ENCODE measurements around the gene CHAD.
A peak's percentile ranks its signal among the peaks of the same experiment; 100 is the strongest.

CHAD gene

DNA sequence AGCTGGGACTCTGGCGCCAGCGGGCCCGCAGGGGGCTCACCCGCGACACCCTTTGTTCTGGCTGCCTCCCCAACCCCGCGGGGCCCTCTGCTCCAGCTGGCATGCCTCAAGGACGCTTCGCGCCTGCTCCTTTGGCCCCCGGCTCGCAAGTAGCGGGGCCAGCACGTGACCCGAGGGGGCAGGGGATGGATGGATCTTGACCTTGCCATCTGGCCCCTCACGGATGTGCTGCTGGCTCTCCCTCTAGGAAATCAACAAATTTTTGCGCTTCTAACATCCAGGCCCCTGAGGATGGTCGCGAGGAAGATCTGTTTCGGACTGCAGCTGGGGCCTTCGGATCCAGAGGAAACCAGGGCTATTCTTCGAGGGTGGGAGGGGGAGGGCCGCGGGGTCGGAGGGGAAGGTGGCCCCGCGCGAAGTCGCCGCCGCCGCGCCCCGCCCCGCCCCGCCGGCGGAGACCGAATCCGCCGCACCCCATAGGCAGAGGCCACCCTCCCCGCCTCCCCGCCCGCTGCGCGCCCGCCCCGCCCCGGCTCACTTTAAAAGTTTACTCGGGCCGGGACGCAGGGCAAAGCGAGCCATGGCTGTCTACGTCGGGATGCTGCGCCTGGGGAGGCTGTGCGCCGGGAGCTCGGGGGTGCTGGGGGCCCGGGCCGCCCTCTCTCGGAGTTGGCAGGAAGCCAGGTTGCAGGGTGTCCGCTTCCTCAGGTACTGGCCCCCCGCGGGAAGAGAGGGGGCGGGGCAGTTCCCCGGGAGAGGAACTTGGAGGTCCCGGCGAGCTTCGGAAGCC lies 42.8 kb downstream of the CHAD start, which contains the start of gene ACSF2:
ACSF2 (plus strand) TSS at position 537 of the 790 bp plus-strand sequence; CDS start at position 581, 44 bp downstream.
- ATAC-seq, result peak; percentile 88
- TF ChIP-seq ZNF8 (CRISPR knock-in tag; IDR thresholded peaks at IDR 0.05) (no peak), ZNF565 (CRISPR knock-in tag; conservative IDR thresholded peaks at IDR 0.05; ENCODE audit: low read depth) (no peak), ARNTL (CRISPR knock-in tag; IDR thresholded peaks at IDR 0.05; ENCODE audit: borderline replicate concordance, low read depth) (no peak), PPARA (CRISPR knock-in tag; IDR thresholded peaks at IDR 0.05; ENCODE audit: borderline replicate concordance) (no peak), OSR1 (CRISPR knock-in tag; IDR thresholded peaks at IDR 0.05) (no peak), TOX (CRISPR knock-in tag; IDR thresholded peaks at IDR 0.05; ENCODE audit: borderline replicate concordance) (no peak), RARB (CRISPR knock-in tag; IDR thresholded peaks at IDR 0.05) (no peak), ZC3H10 (CRISPR knock-in tag; IDR thresholded peaks at IDR 0.05) (no peak), ZNF70 (CRISPR knock-in tag; IDR thresholded peaks at IDR 0.05) (no peak; the same call in 1 of the 2 replicates), GLIS3 (CRISPR knock-in tag; IDR thresholded peaks at IDR 0.05) (no peak), CSDC2 (CRISPR knock-in tag; IDR thresholded peaks at IDR 0.05) (no peak), ESRRG (CRISPR knock-in tag; IDR thresholded peaks at IDR 0.05) (no peak), SNAI2 (CRISPR knock-in tag; IDR thresholded peaks at IDR 0.05) (no peak), TCF4 (CRISPR knock-in tag; IDR thresholded peaks at IDR 0.05; ENCODE audit: borderline replicate concordance) (no peak)
- TF ChIP-seq, protein P1, sequence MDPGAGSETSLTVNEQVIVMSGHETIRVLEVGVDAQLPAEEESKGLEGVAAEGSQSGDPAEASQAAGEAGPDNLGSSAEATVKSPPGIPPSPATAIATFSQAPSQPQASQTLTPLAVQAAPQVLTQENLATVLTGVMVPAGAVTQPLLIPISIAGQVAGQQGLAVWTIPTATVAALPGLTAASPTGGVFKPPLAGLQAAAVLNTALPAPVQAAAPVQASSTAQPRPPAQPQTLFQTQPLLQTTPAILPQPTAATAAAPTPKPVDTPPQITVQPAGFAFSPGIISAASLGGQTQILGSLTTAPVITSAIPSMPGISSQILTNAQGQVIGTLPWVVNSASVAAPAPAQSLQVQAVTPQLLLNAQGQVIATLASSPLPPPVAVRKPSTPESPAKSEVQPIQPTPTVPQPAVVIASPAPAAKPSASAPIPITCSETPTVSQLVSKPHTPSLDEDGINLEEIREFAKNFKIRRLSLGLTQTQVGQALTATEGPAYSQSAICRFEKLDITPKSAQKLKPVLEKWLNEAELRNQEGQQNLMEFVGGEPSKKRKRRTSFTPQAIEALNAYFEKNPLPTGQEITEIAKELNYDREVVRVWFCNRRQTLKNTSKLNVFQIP (CRISPR knock-in tag; IDR thresholded peaks at IDR 0.05; ENCODE audit: borderline replicate concordance, low read depth), result no peak
- TF ChIP-seq, protein P2, sequence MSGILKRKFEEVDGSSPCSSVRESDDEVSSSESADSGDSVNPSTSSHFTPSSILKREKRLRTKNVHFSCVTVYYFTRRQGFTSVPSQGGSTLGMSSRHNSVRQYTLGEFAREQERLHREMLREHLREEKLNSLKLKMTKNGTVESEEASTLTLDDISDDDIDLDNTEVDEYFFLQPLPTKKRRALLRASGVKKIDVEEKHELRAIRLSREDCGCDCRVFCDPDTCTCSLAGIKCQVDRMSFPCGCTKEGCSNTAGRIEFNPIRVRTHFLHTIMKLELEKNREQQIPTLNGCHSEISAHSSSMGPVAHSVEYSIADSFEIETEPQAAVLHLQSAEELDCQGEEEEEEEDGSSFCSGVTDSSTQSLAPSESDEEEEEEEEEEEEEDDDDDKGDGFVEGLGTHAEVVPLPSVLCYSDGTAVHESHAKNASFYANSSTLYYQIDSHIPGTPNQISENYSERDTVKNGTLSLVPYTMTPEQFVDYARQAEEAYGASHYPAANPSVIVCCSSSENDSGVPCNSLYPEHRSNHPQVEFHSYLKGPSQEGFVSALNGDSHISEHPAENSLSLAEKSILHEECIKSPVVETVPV (CRISPR knock-in tag; IDR thresholded peaks at IDR 0.05), result no peak
- TF ChIP-seq, protein P3, sequence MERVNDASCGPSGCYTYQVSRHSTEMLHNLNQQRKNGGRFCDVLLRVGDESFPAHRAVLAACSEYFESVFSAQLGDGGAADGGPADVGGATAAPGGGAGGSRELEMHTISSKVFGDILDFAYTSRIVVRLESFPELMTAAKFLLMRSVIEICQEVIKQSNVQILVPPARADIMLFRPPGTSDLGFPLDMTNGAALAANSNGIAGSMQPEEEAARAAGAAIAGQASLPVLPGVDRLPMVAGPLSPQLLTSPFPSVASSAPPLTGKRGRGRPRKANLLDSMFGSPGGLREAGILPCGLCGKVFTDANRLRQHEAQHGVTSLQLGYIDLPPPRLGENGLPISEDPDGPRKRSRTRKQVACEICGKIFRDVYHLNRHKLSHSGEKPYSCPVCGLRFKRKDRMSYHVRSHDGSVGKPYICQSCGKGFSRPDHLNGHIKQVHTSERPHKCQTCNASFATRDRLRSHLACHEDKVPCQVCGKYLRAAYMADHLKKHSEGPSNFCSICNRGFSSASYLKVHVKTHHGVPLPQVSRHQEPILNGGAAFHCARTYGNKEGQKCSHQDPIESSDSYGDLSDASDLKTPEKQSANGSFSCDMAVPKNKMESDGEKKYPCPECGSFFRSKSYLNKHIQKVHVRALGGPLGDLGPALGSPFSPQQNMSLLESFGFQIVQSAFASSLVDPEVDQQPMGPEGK (CRISPR knock-in tag; IDR thresholded peaks at IDR 0.05; ENCODE audit: borderline replicate concordance), result no peak
- TF ChIP-seq, protein P4, sequence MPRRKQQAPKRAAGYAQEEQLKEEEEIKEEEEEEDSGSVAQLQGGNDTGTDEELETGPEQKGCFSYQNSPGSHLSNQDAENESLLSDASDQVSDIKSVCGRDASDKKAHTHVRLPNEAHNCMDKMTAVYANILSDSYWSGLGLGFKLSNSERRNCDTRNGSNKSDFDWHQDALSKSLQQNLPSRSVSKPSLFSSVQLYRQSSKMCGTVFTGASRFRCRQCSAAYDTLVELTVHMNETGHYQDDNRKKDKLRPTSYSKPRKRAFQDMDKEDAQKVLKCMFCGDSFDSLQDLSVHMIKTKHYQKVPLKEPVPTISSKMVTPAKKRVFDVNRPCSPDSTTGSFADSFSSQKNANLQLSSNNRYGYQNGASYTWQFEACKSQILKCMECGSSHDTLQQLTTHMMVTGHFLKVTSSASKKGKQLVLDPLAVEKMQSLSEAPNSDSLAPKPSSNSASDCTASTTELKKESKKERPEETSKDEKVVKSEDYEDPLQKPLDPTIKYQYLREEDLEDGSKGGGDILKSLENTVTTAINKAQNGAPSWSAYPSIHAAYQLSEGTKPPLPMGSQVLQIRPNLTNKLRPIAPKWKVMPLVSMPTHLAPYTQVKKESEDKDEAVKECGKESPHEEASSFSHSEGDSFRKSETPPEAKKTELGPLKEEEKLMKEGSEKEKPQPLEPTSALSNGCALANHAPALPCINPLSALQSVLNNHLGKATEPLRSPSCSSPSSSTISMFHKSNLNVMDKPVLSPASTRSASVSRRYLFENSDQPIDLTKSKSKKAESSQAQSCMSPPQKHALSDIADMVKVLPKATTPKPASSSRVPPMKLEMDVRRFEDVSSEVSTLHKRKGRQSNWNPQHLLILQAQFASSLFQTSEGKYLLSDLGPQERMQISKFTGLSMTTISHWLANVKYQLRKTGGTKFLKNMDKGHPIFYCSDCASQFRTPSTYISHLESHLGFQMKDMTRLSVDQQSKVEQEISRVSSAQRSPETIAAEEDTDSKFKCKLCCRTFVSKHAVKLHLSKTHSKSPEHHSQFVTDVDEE (CRISPR knock-in tag; IDR thresholded peaks at IDR 0.05), result no peak
- TF ChIP-seq, protein P5, sequence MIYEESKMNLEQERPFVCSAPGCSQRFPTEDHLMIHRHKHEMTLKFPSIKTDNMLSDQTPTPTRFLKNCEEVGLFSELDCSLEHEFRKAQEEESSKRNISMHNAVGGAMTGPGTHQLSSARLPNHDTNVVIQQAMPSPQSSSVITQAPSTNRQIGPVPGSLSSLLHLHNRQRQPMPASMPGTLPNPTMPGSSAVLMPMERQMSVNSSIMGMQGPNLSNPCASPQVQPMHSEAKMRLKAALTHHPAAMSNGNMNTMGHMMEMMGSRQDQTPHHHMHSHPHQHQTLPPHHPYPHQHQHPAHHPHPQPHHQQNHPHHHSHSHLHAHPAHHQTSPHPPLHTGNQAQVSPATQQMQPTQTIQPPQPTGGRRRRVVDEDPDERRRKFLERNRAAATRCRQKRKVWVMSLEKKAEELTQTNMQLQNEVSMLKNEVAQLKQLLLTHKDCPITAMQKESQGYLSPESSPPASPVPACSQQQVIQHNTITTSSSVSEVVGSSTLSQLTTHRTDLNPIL (CRISPR knock-in tag; IDR thresholded peaks at IDR 0.05; ENCODE audit: low read depth), result no peak

DNA sequence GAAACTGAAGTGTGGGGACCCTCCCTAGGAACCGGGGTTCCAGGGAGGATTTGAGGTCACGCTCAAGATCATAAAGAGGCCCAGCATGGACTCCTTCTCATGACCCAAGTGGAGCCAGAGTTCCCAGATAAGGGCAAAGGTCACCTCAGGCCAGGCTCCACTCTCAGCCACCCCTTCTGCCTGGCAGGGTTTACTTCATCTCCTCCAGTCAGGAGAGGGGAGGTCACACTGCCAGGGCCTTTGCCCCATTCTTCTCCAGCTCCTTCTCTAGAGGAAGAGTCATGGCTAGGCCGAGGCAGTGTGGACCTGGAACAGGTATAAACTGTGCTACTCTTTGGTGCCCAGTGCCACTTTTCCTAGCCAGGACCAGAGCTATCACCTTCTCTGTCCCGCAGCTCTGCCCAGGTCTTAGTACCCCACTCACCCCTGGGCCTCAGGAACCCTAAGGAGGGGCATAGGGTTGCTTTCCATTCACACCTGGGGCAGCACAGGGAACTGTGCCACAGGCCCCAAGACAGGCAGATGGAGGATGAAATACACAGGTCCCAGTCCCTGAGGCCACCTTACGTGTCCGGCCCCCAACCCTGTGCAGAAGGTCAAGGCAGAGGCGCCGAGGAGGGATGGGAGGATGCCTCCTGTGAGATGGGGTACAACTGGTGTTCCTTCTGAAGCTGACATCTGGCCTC lies 43.5 kb downstream of the CHAD start:
- ATAC-seq, result no peak
- TF ChIP-seq, protein P5 (CRISPR knock-in tag; IDR thresholded peaks at IDR 0.05; ENCODE audit: low read depth), result no peak
- TF ChIP-seq PPARA (CRISPR knock-in tag; IDR thresholded peaks at IDR 0.05; ENCODE audit: borderline replicate concordance) (no peak), SNAI2 (CRISPR knock-in tag; IDR thresholded peaks at IDR 0.05) (no peak), CSDC2 (CRISPR knock-in tag; IDR thresholded peaks at IDR 0.05) (no peak), ZNF565 (CRISPR knock-in tag; conservative IDR thresholded peaks at IDR 0.05; ENCODE audit: low read depth) (no peak), TCF4 (CRISPR knock-in tag; IDR thresholded peaks at IDR 0.05; ENCODE audit: borderline replicate concordance) (no peak), BACH2 (CRISPR knock-in tag; IDR thresholded peaks at IDR 0.05; ENCODE audit: borderline replicate concordance) (no peak), ZNF70 (CRISPR knock-in tag; IDR thresholded peaks at IDR 0.05) (no peak), ZFP30 (CRISPR knock-in tag; IDR thresholded peaks at IDR 0.05) (no peak), GLIS3 (CRISPR knock-in tag; IDR thresholded peaks at IDR 0.05) (no peak), OSR1 (CRISPR knock-in tag; IDR thresholded peaks at IDR 0.05) (no peak), TOX (CRISPR knock-in tag; IDR thresholded peaks at IDR 0.05; ENCODE audit: borderline replicate concordance) (no peak), ESRRG (CRISPR knock-in tag; IDR thresholded peaks at IDR 0.05) (no peak), ARNTL (CRISPR knock-in tag; IDR thresholded peaks at IDR 0.05; ENCODE audit: borderline replicate concordance, low read depth) (no peak), ZNF8 (CRISPR knock-in tag; IDR thresholded peaks at IDR 0.05) (no peak)
- TF ChIP-seq, protein P3 (CRISPR knock-in tag; IDR thresholded peaks at IDR 0.05; ENCODE audit: borderline replicate concordance), result no peak
- TF ChIP-seq, protein P2 (CRISPR knock-in tag; IDR thresholded peaks at IDR 0.05), result no peak

Data from SK-N-SH treated with all-trans-retinoic acid at 6 μM for 48 hours (cell line).